Type B pancreatic cell (in vitro differentiated cells): ENCODE measurements around the gene KLHDC4. TPM values are rescaled to one million over a fixed set of nuclear protein-coding genes. Genes with fewer than 3 reads are reported as not detected.

ENCODE experiments used
- DNase-seq: peaks from one replicate; pipeline ENCODE4 v3.0.0; 2021; ENCODE audit warnings: mixed read lengths; ENCODE audit not compliant: unreplicated experiment; ENCODE audit errors: extremely low spot score
- H3K27ac Mint-ChIP-seq: 2 replicates; pipeline ENCODE4 v1.8.0; 2021; ENCODE audit warnings: mild to moderate bottlenecking, mixed read lengths
- H3K27me3 Mint-ChIP-seq: 2 replicates; pipeline ENCODE4 v1.8.0; 2021; ENCODE audit warnings: mixed read lengths
- H3K36me3 Mint-ChIP-seq: 2 replicates; pipeline ENCODE4 v1.8.0; 2021; ENCODE audit warnings: mixed read lengths
- H3K4me1 Mint-ChIP-seq: one replicate; pipeline ENCODE4 v1.8.0; 2021; ENCODE audit warnings: mixed read lengths; ENCODE audit not compliant: unreplicated experiment
- H3K4me3 Mint-ChIP-seq: 2 replicates; pipeline ENCODE4 v1.8.0; 2021; ENCODE audit warnings: mild to moderate bottlenecking, mixed read lengths
- H3K9me3 Mint-ChIP-seq: 2 replicates; pipeline ENCODE4 v1.8.0; 2021; ENCODE audit warnings: mixed read lengths
- CTCF ChIP-seq: fragments of 200-600 bp; sonication (generic); conservative IDR thresholded peaks from 2 replicates; pipeline ENCODE4 v1.5.0; 2021; ENCODE audit warnings: antibody characterized with exemption, mild to moderate bottlenecking
- total RNA-seq: library from RNA; stranded (reverse); gene quantifications from 2 replicates; pipeline ENCODE4 v1.2.1, GENCODE V29; 2021; ENCODE audit warnings: low replicate concordance

The KLHDC4 gene
- total RNA-seq, 1 donor from 2014 or later = 43.4 TPM

- H3K9me3 Mint-ChIP-seq = no peaks in the 10 kb centered on the region
- H3K27ac Mint-ChIP-seq = no peak overlapping the region
- no peaks in the 10 kb centered on the region for H3K27me3 Mint-ChIP-seq
- H3K4me3 Mint-ChIP-seq = no peak overlapping the region
- no peak for TF ChIP-seq CTCF
- DNase-seq = no peak
- H3K36me3 Mint-ChIP-seq = no peaks in the 10 kb centered on the region
- no peaks in the 10 kb centered on the region for H3K4me1 Mint-ChIP-seq
Observed at GRCh38 chr16:87689956-87690465, 75.8 kb downstream of the KLHDC4 start.

GRCh38 chr16:87688876-87689815 lies 76.6 kb downstream of the KLHDC4 start:
- no peaks in the 10 kb centered on the region for H3K9me3 Mint-ChIP-seq
- no peak overlapping the region for H3K4me3 Mint-ChIP-seq
- no peaks in the 10 kb centered on the region for H3K36me3 Mint-ChIP-seq
- no peaks in the 10 kb centered on the region for H3K27me3 Mint-ChIP-seq
- no peak overlapping the region for H3K27ac Mint-ChIP-seq
- DNase-seq = no peak
- no peaks in the 10 kb centered on the region for H3K4me1 Mint-ChIP-seq
- TF ChIP-seq CTCF = no peak

GRCh38 chr16:87687998-87688529 lies 77.7 kb downstream of the KLHDC4 start:
- no peaks in the 10 kb centered on the region for H3K27me3 Mint-ChIP-seq
- H3K36me3 Mint-ChIP-seq = no peaks in the 10 kb centered on the region
- no peak overlapping the region for H3K4me3 Mint-ChIP-seq
- H3K9me3 Mint-ChIP-seq = no peaks in the 10 kb centered on the region
- H3K27ac Mint-ChIP-seq = no peak overlapping the region
- no peak for TF ChIP-seq CTCF
- no peaks in the 10 kb centered on the region for H3K4me1 Mint-ChIP-seq
- no peak for DNase-seq

- no peak overlapping the region for H3K27ac Mint-ChIP-seq
- no peak for DNase-seq
- H3K4me1 Mint-ChIP-seq = no peaks in the 10 kb centered on the region
- no peak overlapping the region for H3K4me3 Mint-ChIP-seq
- H3K36me3 Mint-ChIP-seq = no peaks in the 10 kb centered on the region
- no peaks in the 10 kb centered on the region for H3K9me3 Mint-ChIP-seq
- no peaks in the 10 kb centered on the region for H3K27me3 Mint-ChIP-seq
- TF ChIP-seq CTCF = no peak
Observed at GRCh38 chr16:87687126-87687910, 78.5 kb downstream of the KLHDC4 start.

GRCh38 chr16:87686697-87687096 lies 79.1 kb downstream of the KLHDC4 start:
- TF ChIP-seq CTCF = no peak
- H3K4me3 Mint-ChIP-seq = no peak overlapping the region
- H3K4me1 Mint-ChIP-seq = no peaks in the 10 kb centered on the region
- DNase-seq = no peak
- H3K9me3 Mint-ChIP-seq = no peaks in the 10 kb centered on the region
- no peaks in the 10 kb centered on the region for H3K27me3 Mint-ChIP-seq
- H3K27ac Mint-ChIP-seq = no peak overlapping the region
- no peaks in the 10 kb centered on the region for H3K36me3 Mint-ChIP-seq
